ENCODE results near the gene CETP.
"Not testable (repeated sequence)": the region's sequence is repeated elsewhere in the genome, so short reads cannot be mapped to it uniquely, and the experiment has no call there.

CETP gene

GRCh38 chr16:56960681-56961281 lies 969 bp upstream of the CETP start:
- no peak for DNase-seq

GRCh38 chr16:56961386-56961785 lies 364 bp upstream of the CETP start:
- DNase-seq: no peak

GRCh38 chr16:56964243-56965148 lies 2.7 kb downstream of the CETP start:
- DNase-seq: no peak

- no peak for DNase-seq
Observed at GRCh38 chr16:56965149-56966092, 3.7 kb downstream of the CETP start.

GRCh38 chr16:56966093-56966475 lies 4.3 kb downstream of the CETP start:
- no peak for DNase-seq

GRCh38 chr16:56967733-56968132 lies 6.0 kb downstream of the CETP start:
- no peak for DNase-seq

- DNase-seq: no peak
Observed at GRCh38 chr16:56969769-56970168, 8.0 kb downstream of the CETP start.

GRCh38 chr16:56970934-56971767 lies 9.4 kb downstream of the CETP start:
- DNase-seq: no peak

- no peak for DNase-seq
Observed at GRCh38 chr16:56971768-56972043, 10.0 kb downstream of the CETP start.

GRCh38 chr16:56972403-56973293 lies 10.9 kb downstream of the CETP start:
- DNase-seq: no peak

- no peak for DNase-seq
Observed at GRCh38 chr16:56973294-56973689, 11.5 kb downstream of the CETP start.

GRCh38 chr16:56973899-56974298 lies 12.1 kb downstream of the CETP start:
- DNase-seq: not testable (repeated sequence)

GRCh38 chr16:56974549-56975300 lies 13.0 kb downstream of the CETP start:
- DNase-seq: no peak

GRCh38 chr16:56975714-56976113 lies 14.0 kb downstream of the CETP start:
- no peak for DNase-seq

GRCh38 chr16:56977216-56977615 lies 15.5 kb downstream of the CETP start:
- DNase-seq: no peak

GRCh38 chr16:56977823-56978430 lies 16.2 kb downstream of the CETP start:
- DNase-seq: no peak

GRCh38 chr16:56980201-56980535 lies 18.4 kb downstream of the CETP start:
- DNase-seq: no peak

GRCh38 chr16:56980792-56981724 lies 19.3 kb downstream of the CETP start:
- DNase-seq: no peak

- no peak for DNase-seq
Observed at GRCh38 chr16:56981729-56982271, 20.1 kb downstream of the CETP start.

Measured in COR-L47 (cell line).